ENCODE measurements around the gene GABRG3.

DNA sequence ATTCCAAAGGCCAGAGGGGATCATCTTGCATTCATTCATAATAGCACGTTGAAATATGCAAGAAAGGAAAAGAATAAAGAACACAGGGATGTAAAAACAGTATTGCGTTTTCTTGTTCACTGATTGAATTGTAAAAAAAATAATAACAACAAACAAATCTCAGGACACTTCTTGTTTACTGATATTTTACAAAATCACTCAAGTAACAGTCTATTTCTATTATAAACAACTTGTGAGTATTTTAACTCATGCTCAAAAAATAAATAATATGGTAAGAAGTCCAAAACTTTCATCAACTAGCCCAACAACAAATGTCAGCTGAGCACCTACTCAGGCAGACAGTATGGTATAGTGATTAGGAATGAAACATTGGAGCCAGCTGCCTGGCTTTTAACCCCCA, 2.2 kb upstream of the GABRG3 start:
- TF ChIP-seq CTCF (IDR thresholded peaks at IDR 0.05) (no peak), POLR2A (IDR thresholded peaks at IDR 0.05; ENCODE audit: low read depth) (no peak), EP300 (IDR thresholded peaks at IDR 0.05) (no peak)
